ENCODE measurements around the gene FUZ.

GRCh38 chr19:49850487-49851342 lies 37.6 kb upstream of the FUZ start, which contains the start of gene PTOV1:
- TF ChIP-seq TAF1 (IDR thresholded peaks at IDR 0.05; ENCODE audit: low read depth) (peak; percentile 74), NFIC (IDR thresholded peaks at IDR 0.05) (no peak; the same call in 1 of the 2 replicates), CREB1 (IDR thresholded peaks at IDR 0.05; ENCODE audit: low read depth) (peak; percentile 63), TCF12 (IDR thresholded peaks at IDR 0.05; ENCODE audit: low read depth) (no peak; the same call in 1 of the 2 replicates), TEAD4 (IDR thresholded peaks at IDR 0.05) (no peak), YY1 (IDR thresholded peaks at IDR 0.05; ENCODE audit: low read depth) (no peak; the same call in 1 of the 2 replicates), EP300 (IDR thresholded peaks at IDR 0.05; ENCODE audit: borderline replicate concordance) (peak; percentile 48; the same call in 1 of the 2 replicates), REST (IDR thresholded peaks at IDR 0.05; ENCODE audit: low read depth) (no peak), FOXM1 (IDR thresholded peaks at IDR 0.05; ENCODE audit: borderline replicate concordance, low read depth) (no peak)
- TF ChIP-seq, protein P1, sequence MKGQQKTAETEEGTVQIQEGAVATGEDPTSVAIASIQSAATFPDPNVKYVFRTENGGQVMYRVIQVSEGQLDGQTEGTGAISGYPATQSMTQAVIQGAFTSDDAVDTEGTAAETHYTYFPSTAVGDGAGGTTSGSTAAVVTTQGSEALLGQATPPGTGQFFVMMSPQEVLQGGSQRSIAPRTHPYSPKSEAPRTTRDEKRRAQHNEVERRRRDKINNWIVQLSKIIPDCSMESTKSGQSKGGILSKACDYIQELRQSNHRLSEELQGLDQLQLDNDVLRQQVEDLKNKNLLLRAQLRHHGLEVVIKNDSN (IDR thresholded peaks at IDR 0.05) = 0 out of 2 replicates have a peak, but pooled peaks have one; percentile 3
- TF ChIP-seq, protein P2, sequence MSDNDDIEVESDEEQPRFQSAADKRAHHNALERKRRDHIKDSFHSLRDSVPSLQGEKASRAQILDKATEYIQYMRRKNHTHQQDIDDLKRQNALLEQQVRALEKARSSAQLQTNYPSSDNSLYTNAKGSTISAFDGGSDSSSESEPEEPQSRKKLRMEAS (IDR thresholded peaks at IDR 0.05) = peak; percentile 54; the same call in 1 of the 2 replicates
